ENCODE measurements around the gene IZUMO4.

IZUMO4 gene

GRCh38 chr19:2115911-2116426, 19.3 kb downstream of the IZUMO4 start:
- H3K4me3 ChIP-seq (ENCODE audit: low read depth, low read length): no peak overlapping the region
- no peak for DNase-seq (ENCODE audit: low read depth)
- TF ChIP-seq CTCF (IDR thresholded peaks at IDR 0.05; ENCODE audit: low read depth, low read length, missing control alignments): no peak

- no peak for DNase-seq (ENCODE audit: low read depth)
- H3K4me3 ChIP-seq (ENCODE audit: low read depth, low read length): no peak overlapping the region
Measured at GRCh38 chr19:2116507-2116906, 19.8 kb downstream of the IZUMO4 start.

GRCh38 chr19:2117215-2117960, 20.7 kb downstream of the IZUMO4 start:
- no peak for TF ChIP-seq CTCF (IDR thresholded peaks at IDR 0.05; ENCODE audit: low read depth, low read length, missing control alignments)
- no peak for DNase-seq (ENCODE audit: low read depth)
- no peak overlapping the region for H3K4me3 ChIP-seq (ENCODE audit: low read depth, low read length)

More at GRCh38 chr19:2116507-2116906, 19.8 kb downstream of the IZUMO4 start:
- TF ChIP-seq CTCF (IDR thresholded peaks at IDR 0.05; ENCODE audit: low read depth, low read length, missing control alignments): no peak

- H3K4me3 ChIP-seq (ENCODE audit: low read depth, low read length): no peak overlapping the region
- TF ChIP-seq CTCF (IDR thresholded peaks at IDR 0.05; ENCODE audit: low read depth, low read length, missing control alignments): no peak
- no peak for DNase-seq (ENCODE audit: low read depth)
Measured at GRCh38 chr19:2118438-2118837, 21.7 kb downstream of the IZUMO4 start.

- no peak overlapping the region for H3K4me3 ChIP-seq (ENCODE audit: low read depth, low read length)
- DNase-seq (ENCODE audit: low read depth): no peak
- no peak for TF ChIP-seq CTCF (IDR thresholded peaks at IDR 0.05; ENCODE audit: low read depth, low read length, missing control alignments)
Measured at GRCh38 chr19:2119921-2120785, 23.4 kb downstream of the IZUMO4 start.

- no peak for TF ChIP-seq CTCF (IDR thresholded peaks at IDR 0.05; ENCODE audit: low read depth, low read length, missing control alignments)
- DNase-seq (ENCODE audit: low read depth): no peak
- no peak overlapping the region for H3K4me3 ChIP-seq (ENCODE audit: low read depth, low read length)
Measured at GRCh38 chr19:2120821-2121220, 24.1 kb downstream of the IZUMO4 start.
